H1 (cell line): Measurements from ENCODE around the gene PRUNE1. TPM values are rescaled to one million over a fixed set of nuclear protein-coding genes. Genes with fewer than 3 reads are reported as not detected.

ENCODE experiments used
- ATF3 ChIP-seq: IDR thresholded peaks from 2 replicates; pipeline ENCODE4 v1.6.1; 2011; ENCODE audit warnings: low read depth, mild to moderate bottlenecking, low read length; ENCODE audit not compliant: insufficient read depth
- CBX8 ChIP-seq: fragments of 300-800, 300-1000 bp; sonication (generic); IDR thresholded peaks from 2 replicates; pipeline ENCODE4 v1.7.1; 2016; ENCODE audit warnings: low read depth, low read length, borderline replicate concordance
- SP4 ChIP-seq: IDR thresholded peaks from 2 replicates; pipeline ENCODE4 v1.6.1; 2012; ENCODE audit warnings: low read length, inconsistent platforms
- polyA plus RNA-seq, 7 experiments: library from polyadenylated mRNA; depleted of rRNA in 3 of 7; stranded (reverse) in 5 of 7; unstranded in 2 of 7; fragments of >200 nt in 5 of 7; fragments of 200-250 nt in 2 of 7; gene quantifications; 1 replicate in 5 of 7; 2 replicates in 1 of 7; 4 replicates in 1 of 7; pipeline versions ENCODE4 v1.2.1 to v1.2.3, GENCODE V29; 2011 to 2013; ENCODE audit warnings: missing spikeins in 2 of 7, mixed read lengths in 2 of 7
- total RNA-seq: library from RNA; stranded (reverse); fragmentation: NEBNext Ultra II Directional; extraction: Animal tissue kit (Norgen Biotek cat#: 25700); gene quantifications from 2 replicates; pipeline ENCODE4 v1.2.1, GENCODE V29; 2021
- TF ChIP-seq, protein P1 (sequence below): fragments of 300-600 bp; sonication (generic); IDR thresholded peaks from 2 replicates; pipeline ENCODE4 v1.7.1; 2012; ENCODE audit warnings: low read length, moderate library complexity, mild to moderate bottlenecking, inconsistent platforms; ENCODE audit not compliant: insufficient replicate concordance

The PRUNE1 gene
- total and polyA plus RNA-seq, 2 of the 8 experiments (the other 6 are each of a cell fraction or from before 2014, with no cell fraction given): 32.8 to 54.2 TPM

- TF ChIP-seq, protein P1, sequence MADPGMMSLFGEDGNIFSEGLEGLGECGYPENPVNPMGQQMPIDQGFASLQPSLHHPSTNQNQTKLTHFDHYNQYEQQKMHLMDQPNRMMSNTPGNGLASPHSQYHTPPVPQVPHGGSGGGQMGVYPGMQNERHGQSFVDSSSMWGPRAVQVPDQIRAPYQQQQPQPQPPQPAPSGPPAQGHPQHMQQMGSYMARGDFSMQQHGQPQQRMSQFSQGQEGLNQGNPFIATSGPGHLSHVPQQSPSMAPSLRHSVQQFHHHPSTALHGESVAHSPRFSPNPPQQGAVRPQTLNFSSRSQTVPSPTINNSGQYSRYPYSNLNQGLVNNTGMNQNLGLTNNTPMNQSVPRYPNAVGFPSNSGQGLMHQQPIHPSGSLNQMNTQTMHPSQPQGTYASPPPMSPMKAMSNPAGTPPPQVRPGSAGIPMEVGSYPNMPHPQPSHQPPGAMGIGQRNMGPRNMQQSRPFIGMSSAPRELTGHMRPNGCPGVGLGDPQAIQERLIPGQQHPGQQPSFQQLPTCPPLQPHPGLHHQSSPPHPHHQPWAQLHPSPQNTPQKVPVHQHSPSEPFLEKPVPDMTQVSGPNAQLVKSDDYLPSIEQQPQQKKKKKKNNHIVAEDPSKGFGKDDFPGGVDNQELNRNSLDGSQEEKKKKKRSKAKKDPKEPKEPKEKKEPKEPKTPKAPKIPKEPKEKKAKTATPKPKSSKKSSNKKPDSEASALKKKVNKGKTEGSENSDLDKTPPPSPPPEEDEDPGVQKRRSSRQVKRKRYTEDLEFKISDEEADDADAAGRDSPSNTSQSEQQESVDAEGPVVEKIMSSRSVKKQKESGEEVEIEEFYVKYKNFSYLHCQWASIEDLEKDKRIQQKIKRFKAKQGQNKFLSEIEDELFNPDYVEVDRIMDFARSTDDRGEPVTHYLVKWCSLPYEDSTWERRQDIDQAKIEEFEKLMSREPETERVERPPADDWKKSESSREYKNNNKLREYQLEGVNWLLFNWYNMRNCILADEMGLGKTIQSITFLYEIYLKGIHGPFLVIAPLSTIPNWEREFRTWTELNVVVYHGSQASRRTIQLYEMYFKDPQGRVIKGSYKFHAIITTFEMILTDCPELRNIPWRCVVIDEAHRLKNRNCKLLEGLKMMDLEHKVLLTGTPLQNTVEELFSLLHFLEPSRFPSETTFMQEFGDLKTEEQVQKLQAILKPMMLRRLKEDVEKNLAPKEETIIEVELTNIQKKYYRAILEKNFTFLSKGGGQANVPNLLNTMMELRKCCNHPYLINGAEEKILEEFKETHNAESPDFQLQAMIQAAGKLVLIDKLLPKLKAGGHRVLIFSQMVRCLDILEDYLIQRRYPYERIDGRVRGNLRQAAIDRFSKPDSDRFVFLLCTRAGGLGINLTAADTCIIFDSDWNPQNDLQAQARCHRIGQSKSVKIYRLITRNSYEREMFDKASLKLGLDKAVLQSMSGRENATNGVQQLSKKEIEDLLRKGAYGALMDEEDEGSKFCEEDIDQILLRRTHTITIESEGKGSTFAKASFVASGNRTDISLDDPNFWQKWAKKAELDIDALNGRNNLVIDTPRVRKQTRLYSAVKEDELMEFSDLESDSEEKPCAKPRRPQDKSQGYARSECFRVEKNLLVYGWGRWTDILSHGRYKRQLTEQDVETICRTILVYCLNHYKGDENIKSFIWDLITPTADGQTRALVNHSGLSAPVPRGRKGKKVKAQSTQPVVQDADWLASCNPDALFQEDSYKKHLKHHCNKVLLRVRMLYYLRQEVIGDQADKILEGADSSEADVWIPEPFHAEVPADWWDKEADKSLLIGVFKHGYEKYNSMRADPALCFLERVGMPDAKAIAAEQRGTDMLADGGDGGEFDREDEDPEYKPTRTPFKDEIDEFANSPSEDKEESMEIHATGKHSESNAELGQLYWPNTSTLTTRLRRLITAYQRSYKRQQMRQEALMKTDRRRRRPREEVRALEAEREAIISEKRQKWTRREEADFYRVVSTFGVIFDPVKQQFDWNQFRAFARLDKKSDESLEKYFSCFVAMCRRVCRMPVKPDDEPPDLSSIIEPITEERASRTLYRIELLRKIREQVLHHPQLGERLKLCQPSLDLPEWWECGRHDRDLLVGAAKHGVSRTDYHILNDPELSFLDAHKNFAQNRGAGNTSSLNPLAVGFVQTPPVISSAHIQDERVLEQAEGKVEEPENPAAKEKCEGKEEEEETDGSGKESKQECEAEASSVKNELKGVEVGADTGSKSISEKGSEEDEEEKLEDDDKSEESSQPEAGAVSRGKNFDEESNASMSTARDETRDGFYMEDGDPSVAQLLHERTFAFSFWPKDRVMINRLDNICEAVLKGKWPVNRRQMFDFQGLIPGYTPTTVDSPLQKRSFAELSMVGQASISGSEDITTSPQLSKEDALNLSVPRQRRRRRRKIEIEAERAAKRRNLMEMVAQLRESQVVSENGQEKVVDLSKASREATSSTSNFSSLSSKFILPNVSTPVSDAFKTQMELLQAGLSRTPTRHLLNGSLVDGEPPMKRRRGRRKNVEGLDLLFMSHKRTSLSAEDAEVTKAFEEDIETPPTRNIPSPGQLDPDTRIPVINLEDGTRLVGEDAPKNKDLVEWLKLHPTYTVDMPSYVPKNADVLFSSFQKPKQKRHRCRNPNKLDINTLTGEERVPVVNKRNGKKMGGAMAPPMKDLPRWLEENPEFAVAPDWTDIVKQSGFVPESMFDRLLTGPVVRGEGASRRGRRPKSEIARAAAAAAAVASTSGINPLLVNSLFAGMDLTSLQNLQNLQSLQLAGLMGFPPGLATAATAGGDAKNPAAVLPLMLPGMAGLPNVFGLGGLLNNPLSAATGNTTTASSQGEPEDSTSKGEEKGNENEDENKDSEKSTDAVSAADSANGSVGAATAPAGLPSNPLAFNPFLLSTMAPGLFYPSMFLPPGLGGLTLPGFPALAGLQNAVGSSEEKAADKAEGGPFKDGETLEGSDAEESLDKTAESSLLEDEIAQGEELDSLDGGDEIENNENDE: no peak
- TF ChIP-seq ATF3 (no peak), CBX8 (no peak), SP4 (no peak)
Observed at GRCh38 chr1:151009674-151010345, 1.6 kb downstream of the PRUNE1 start (continued).
